ENCODE results near the gene ADRM1. TPM values are rescaled to one million over a fixed set of nuclear protein-coding genes. Genes with fewer than 3 reads are reported as not detected.

ADRM1 gene
- total RNA-seq, 1 donor from 2014 or later, result 97.9 TPM

DNA sequence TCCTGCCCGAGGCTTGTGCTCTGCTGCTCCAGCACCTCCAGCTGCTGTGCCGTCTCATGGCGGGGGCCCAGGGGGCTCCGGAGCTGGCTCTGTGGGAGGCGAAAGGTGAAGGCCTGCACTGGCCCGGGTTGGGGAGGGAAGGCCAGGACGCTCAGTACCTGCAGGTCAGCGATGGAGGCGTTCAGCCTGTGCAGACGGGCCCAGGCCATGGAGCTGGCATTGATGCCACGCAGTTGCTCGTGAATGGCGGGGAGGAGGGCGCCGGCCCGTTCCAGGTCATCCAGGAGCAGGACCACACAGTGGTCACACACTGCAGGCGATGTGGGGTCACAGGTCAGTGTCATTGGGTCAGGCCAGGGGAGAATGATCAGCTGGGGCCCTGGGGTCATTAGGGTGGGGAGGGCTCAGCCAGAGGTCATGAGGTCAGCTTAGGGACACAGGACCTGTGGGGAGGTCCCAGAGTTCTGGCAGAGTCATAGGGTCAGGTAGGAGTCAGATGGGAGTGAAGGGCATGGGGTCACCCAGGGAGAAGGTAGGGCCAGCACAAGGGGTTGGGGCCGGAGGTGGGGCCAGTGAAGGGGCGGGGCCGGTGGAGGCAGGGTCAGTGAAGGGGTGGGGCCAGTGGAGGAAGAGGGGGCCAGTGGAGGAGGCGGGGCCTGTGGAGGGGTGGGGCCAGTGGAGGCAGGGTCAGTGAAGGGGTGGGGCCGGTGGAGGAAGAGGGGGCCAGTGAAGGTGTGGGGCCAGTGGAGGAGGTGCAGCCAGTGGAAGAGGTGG, 18.0 kb downstream of the ADRM1 start:
- Mint-ChIP-seq H3K4me3 (no peak overlapping the region), H3K9me3 (no peaks in the 10 kb centered on the region), H3K4me1 (no peaks in the 10 kb centered on the region), H3K27ac (no peak overlapping the region), H3K27me3 (no peaks in the 10 kb centered on the region), H3K36me3 (ENCODE audit: low read depth) (peaks cover 16% of the 10 kb centered on the region)
- intact Hi-C loops (cut with micrococcal nuclease), result loop anchor here (1.0 kb wide), 1 partner anchor 17 kb away; no protein-coding TSS in a partner anchor
- DNase-seq (no peak), ATAC-seq (ENCODE audit: low read depth) (no peak)
- CTCF ChIA-PET, result no interaction called here
- POLR2A ChIA-PET, result no interaction called here
- TF ChIP-seq, protein P1, sequence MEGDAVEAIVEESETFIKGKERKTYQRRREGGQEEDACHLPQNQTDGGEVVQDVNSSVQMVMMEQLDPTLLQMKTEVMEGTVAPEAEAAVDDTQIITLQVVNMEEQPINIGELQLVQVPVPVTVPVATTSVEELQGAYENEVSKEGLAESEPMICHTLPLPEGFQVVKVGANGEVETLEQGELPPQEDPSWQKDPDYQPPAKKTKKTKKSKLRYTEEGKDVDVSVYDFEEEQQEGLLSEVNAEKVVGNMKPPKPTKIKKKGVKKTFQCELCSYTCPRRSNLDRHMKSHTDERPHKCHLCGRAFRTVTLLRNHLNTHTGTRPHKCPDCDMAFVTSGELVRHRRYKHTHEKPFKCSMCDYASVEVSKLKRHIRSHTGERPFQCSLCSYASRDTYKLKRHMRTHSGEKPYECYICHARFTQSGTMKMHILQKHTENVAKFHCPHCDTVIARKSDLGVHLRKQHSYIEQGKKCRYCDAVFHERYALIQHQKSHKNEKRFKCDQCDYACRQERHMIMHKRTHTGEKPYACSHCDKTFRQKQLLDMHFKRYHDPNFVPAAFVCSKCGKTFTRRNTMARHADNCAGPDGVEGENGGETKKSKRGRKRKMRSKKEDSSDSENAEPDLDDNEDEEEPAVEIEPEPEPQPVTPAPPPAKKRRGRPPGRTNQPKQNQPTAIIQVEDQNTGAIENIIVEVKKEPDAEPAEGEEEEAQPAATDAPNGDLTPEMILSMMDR (IDR thresholded peaks at IDR 0.05), result no peak

GRCh38 chr20:62321521-62321948, 18.7 kb downstream of the ADRM1 start:
- TF ChIP-seq, protein P1 (IDR thresholded peaks at IDR 0.05), result no peak
- ATAC-seq (ENCODE audit: low read depth), result peak; percentile 53
- Mint-ChIP-seq H3K36me3 (ENCODE audit: low read depth) (peaks cover 16% of the 10 kb centered on the region), H3K4me3 (no peak overlapping the region), H3K9me3 (no peaks in the 10 kb centered on the region), H3K27me3 (no peaks in the 10 kb centered on the region), H3K4me1 (no peaks in the 10 kb centered on the region), H3K27ac (no peak overlapping the region)
- ChIA-PET POLR2A (no interaction called here), CTCF (no interaction called here)
- intact Hi-C loops (cut with micrococcal nuclease), result loop anchor here (1.0 kb wide), 1 partner anchor 16 kb away; no protein-coding TSS in a partner anchor
- no peak for DNase-seq

GRCh38 chr20:62321975-62322374, 19.2 kb downstream of the ADRM1 start:
- Mint-ChIP-seq H3K4me1 (no peaks in the 10 kb centered on the region), H3K4me3 (no peak overlapping the region), H3K27me3 (no peaks in the 10 kb centered on the region), H3K36me3 (ENCODE audit: low read depth) (peaks cover 17% of the 10 kb centered on the region), H3K27ac (no peak overlapping the region), H3K9me3 (no peaks in the 10 kb centered on the region)
- intact Hi-C loops (cut with micrococcal nuclease), result loop anchor here (1.0 kb wide), 1 partner anchor 15 kb away; no protein-coding TSS in a partner anchor
- ATAC-seq (ENCODE audit: low read depth) (no peak), DNase-seq (no peak)
- TF ChIP-seq, protein P1 (IDR thresholded peaks at IDR 0.05), result no peak
- ChIA-PET CTCF (no interaction called here), POLR2A (no interaction called here)

DNA sequence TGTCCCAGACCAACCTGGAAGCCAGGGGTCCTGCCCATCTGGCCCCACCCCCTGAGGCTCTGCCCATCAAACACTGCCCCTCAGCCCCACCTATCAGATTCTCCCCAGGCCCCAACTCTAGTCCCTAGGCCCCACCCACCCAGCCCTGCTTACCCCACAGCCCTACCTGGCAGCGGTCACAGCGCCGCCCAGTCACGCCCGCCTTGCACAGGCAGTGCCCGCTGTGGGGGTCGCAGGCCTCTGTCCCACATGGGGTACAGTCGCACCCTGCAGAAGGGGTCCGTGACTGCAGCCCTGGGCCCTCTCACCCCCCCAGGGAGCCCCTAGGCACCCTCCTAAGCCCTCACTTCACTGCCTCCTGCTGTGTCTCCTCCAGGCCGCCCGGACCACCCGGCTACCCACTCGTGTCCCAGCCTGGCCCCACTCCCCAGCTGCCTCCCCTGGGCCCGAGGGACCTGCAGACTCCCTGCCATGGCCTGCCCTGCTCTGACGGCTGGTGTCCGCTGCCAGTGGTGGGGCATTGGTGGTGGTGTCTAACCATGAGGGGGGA, 19.8 kb downstream of the ADRM1 start:
- H3K4me3 Mint-ChIP-seq, result no peak overlapping the region
- CTCF ChIA-PET, result no interaction called here

More for the DNA sequence above, 19.8 kb downstream of the ADRM1 start:
- ATAC-seq (ENCODE audit: low read depth) (no peak), DNase-seq (no peak)
- intact Hi-C loops (cut with micrococcal nuclease), result no loop called here
- no peaks in the 10 kb centered on the region for H3K27me3 Mint-ChIP-seq
- no peaks in the 10 kb centered on the region for H3K4me1 Mint-ChIP-seq
- no peaks in the 10 kb centered on the region for H3K9me3 Mint-ChIP-seq
- TF ChIP-seq, protein P1 (IDR thresholded peaks at IDR 0.05), result no peak
- H3K27ac Mint-ChIP-seq, result no peak overlapping the region
- H3K36me3 Mint-ChIP-seq (ENCODE audit: low read depth), result peaks cover 20% of the 10 kb centered on the region
- POLR2A ChIA-PET, result no interaction called here

Data from activated B cell treated with CpG ODN at 0.5 μM for 24 hours (primary cell).